Measurements from ENCODE around the gene B4GAT1.

B4GAT1 gene

DNA sequence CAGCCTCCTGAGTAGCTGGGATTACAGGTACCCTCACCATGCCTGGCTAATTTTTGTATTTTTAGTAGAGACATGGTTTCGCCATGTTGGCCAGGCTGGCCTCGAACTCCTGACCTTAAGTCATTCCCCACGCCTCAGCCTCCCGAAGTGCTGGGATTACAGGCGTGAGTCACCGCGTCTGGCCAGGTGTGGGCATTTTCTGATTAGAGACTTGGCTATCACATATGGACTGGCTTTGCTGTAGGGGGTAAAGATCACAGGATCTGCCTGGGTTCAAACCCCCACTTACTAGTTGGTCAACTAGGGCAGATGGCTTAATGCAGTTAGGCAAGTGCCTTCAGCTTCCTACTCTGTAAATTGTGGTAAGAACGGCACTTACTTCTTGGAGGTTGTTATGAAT, 37.1 kb downstream of the B4GAT1 start:
- TF ChIP-seq EZH2phosphoT487 (IDR thresholded peaks at IDR 0.05; ENCODE audit: borderline replicate concordance), result no peak
- TF ChIP-seq, protein P1, sequence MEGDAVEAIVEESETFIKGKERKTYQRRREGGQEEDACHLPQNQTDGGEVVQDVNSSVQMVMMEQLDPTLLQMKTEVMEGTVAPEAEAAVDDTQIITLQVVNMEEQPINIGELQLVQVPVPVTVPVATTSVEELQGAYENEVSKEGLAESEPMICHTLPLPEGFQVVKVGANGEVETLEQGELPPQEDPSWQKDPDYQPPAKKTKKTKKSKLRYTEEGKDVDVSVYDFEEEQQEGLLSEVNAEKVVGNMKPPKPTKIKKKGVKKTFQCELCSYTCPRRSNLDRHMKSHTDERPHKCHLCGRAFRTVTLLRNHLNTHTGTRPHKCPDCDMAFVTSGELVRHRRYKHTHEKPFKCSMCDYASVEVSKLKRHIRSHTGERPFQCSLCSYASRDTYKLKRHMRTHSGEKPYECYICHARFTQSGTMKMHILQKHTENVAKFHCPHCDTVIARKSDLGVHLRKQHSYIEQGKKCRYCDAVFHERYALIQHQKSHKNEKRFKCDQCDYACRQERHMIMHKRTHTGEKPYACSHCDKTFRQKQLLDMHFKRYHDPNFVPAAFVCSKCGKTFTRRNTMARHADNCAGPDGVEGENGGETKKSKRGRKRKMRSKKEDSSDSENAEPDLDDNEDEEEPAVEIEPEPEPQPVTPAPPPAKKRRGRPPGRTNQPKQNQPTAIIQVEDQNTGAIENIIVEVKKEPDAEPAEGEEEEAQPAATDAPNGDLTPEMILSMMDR (conservative IDR thresholded peaks at IDR 0.05; ENCODE audit: low read length), result no peak
- Histone ChIP-seq H3K4me1 (ENCODE audit: insufficient read depth, low read length, poor library complexity, severe bottlenecking) (peaks cover 18% of the 10 kb centered on the region), H2AFZ (ENCODE audit: low read length) (no peak overlapping the region)

DNA sequence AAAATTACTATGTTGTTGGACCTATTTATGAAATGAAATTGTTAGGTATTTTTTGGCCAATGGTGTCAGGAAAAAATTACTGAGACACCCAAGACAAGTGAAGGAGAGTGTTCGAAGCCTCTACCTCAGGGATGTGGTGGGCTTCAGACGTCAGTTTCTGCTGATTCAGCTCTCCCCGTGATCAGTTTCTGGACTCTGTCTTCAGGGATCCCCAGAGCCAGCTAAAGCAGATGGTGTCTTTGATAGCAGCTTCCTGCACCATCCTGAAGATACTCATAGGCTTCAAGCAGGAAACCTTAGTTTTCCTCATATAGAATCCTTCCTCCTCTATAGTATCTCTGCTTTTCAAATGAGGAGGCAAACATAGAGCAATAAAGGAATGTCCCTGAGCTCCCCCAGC, 38.0 kb downstream of the B4GAT1 start:
- Histone ChIP-seq H2AFZ (ENCODE audit: low read length) (no peak overlapping the region), H3F3A (ENCODE audit: low read depth) (no peaks in the 10 kb centered on the region), H3K4me2 (ENCODE audit: low read depth, low read length, poor library complexity, severe bottlenecking) (no peak overlapping the region), H4K20me1 (ENCODE audit: insufficient read depth, low read length, poor library complexity, severe bottlenecking) (no peaks in the 10 kb centered on the region), H3K79me2 (ENCODE audit: insufficient read depth, low read length) (no peaks in the 10 kb centered on the region), H3K4me1 (ENCODE audit: insufficient read depth, low read length, poor library complexity, severe bottlenecking) (peaks cover 16% of the 10 kb centered on the region), H3K9me2 (replicated peaks; ENCODE audit: low read depth, low read length) (no peaks in the 10 kb centered on the region), H3K9me3 (ENCODE audit: insufficient read depth, low read depth, low read length) (no peaks in the 10 kb centered on the region), H3K36me3 (ENCODE audit: insufficient read depth, low read length) (no peaks in the 10 kb centered on the region), H3K4me3 (ENCODE audit: low read length, poor library complexity, severe bottlenecking) (no peak overlapping the region), H3K9ac (ENCODE audit: low read depth, low read length, poor library complexity, severe bottlenecking) (no peak overlapping the region), H3K27me3 (ENCODE audit: insufficient read depth, low read length, poor library complexity, severe bottlenecking) (no peaks in the 10 kb centered on the region)
- TF ChIP-seq EZH2phosphoT487 (IDR thresholded peaks at IDR 0.05; ENCODE audit: borderline replicate concordance), result no peak
- TF ChIP-seq, protein P1 (conservative IDR thresholded peaks at IDR 0.05; ENCODE audit: low read length), result no peak

More for the DNA sequence above, 37.1 kb downstream of the B4GAT1 start:
- Histone ChIP-seq H3K79me2 (ENCODE audit: insufficient read depth, low read length) (no peaks in the 10 kb centered on the region), H3K9me2 (replicated peaks; ENCODE audit: low read depth, low read length) (no peaks in the 10 kb centered on the region), H3K9ac (ENCODE audit: low read depth, low read length, poor library complexity, severe bottlenecking) (no peak overlapping the region), H3K4me3 (ENCODE audit: low read length, poor library complexity, severe bottlenecking) (no peak overlapping the region), H4K20me1 (ENCODE audit: insufficient read depth, low read length, poor library complexity, severe bottlenecking) (no peaks in the 10 kb centered on the region), H3F3A (ENCODE audit: low read depth) (no peaks in the 10 kb centered on the region), H3K27me3 (ENCODE audit: insufficient read depth, low read length, poor library complexity, severe bottlenecking) (no peaks in the 10 kb centered on the region), H3K36me3 (ENCODE audit: insufficient read depth, low read length) (no peaks in the 10 kb centered on the region), H3K9me3 (ENCODE audit: insufficient read depth, low read depth, low read length) (no peaks in the 10 kb centered on the region), H3K4me2 (ENCODE audit: low read depth, low read length, poor library complexity, severe bottlenecking) (no peak overlapping the region)

DNA sequence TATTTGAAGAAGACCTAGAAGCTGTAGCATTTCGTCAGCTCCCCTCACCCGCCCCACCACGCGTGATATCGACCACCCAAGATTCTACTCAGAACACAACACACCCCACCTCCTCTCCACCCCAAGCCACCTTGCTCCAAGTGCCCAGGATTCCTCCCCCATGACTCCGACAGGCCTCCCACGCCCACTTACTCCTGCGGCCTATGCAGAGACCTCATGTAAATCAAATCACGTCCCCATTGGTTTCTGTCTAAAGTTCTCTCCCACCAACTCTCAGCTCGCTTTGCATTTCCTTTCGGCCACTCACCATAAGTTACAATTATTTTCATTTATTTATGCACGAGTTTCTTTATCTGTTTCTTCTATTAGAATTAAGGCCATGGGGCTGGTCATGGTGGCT, 44.8 kb downstream of the B4GAT1 start:
- H3F3A ChIP-seq (ENCODE audit: low read depth), result no peaks in the 10 kb centered on the region
- no peaks in the 10 kb centered on the region for H3K9me2 ChIP-seq (replicated peaks; ENCODE audit: low read depth, low read length)
- TF ChIP-seq, protein P1 (conservative IDR thresholded peaks at IDR 0.05; ENCODE audit: low read length), result no peak
- TF ChIP-seq EZH2phosphoT487 (IDR thresholded peaks at IDR 0.05; ENCODE audit: borderline replicate concordance), result no peak
- H3K9me3 ChIP-seq (ENCODE audit: insufficient read depth, low read depth, low read length), result no peaks in the 10 kb centered on the region
- H4K20me1 ChIP-seq (ENCODE audit: insufficient read depth, low read length, poor library complexity, severe bottlenecking), result no peaks in the 10 kb centered on the region
- no peak overlapping the region for H3K4me2 ChIP-seq (ENCODE audit: low read depth, low read length, poor library complexity, severe bottlenecking)
- no peaks in the 10 kb centered on the region for H3K27me3 ChIP-seq (ENCODE audit: insufficient read depth, low read length, poor library complexity, severe bottlenecking)
- no peak overlapping the region for H2AFZ ChIP-seq (ENCODE audit: low read length)
- H3K9ac ChIP-seq (ENCODE audit: low read depth, low read length, poor library complexity, severe bottlenecking), result no peak overlapping the region
- H3K4me3 ChIP-seq (ENCODE audit: low read length, poor library complexity, severe bottlenecking), result no peak overlapping the region
- no peaks in the 10 kb centered on the region for H3K4me1 ChIP-seq (ENCODE audit: insufficient read depth, low read length, poor library complexity, severe bottlenecking)
- no peaks in the 10 kb centered on the region for H3K79me2 ChIP-seq (ENCODE audit: insufficient read depth, low read length)
- no peaks in the 10 kb centered on the region for H3K36me3 ChIP-seq (ENCODE audit: insufficient read depth, low read length)
